Femur (tissue), 1 donor: Measurements from ENCODE around the gene RAB13.
A peak's percentile ranks its signal among the peaks of the same experiment; 100 is the strongest.

ENCODE experiments used
- DNase-seq: peaks from one replicate; pipeline ENCODE4 v3.0.0-alpha.2; 2017

The RAB13 gene

GRCh38 chr1:153954826-153955225, 31.3 kb downstream of the RAB13 start:
- no peak for DNase-seq

DNA sequence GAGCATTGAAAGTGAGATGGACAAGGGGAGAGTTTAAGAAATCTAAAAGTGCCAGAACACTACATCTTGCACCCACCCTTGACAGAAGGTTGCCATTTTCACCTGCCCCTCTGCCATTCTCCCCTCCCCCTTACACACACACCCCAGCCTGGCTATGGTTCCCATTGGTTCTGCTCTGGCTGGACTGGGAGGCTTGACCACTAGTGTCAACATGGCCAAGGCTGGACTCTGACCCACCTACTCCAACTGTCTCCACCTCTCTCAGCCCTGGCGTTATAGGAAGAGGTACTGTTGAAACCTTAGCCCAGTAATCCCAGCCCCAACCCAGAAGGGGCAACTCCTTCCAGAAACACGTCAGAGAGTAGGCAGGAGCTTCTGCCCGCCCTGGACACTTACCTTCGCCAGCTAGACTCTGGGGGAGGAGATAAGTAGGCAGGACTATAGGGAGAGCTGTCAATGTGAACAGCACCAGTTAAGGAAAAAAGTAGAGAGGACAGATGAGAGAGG, 32.2 kb downstream of the RAB13 start:
- DNase-seq: no peak

DNA sequence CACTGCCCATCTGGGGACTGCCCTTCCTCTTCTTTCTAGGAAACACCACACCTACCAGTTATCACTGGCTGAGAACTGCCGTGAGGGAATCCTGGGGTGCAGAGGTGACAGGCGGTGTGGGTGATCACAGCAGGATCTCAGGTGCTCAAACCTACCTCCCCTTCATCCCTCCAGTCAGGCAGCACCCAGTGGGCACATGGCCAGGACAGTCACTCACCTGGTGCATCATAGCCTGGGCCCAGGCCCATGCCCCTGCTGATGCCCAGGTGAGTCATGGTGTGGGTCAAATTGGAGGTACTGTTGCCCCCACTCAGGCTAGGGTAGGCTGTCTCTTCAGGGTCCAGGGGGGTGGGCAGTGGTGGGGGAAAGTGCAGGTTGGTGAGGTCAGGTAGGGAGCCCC, 34.3 kb downstream of the RAB13 start:
- DNase-seq: no peak

DNA sequence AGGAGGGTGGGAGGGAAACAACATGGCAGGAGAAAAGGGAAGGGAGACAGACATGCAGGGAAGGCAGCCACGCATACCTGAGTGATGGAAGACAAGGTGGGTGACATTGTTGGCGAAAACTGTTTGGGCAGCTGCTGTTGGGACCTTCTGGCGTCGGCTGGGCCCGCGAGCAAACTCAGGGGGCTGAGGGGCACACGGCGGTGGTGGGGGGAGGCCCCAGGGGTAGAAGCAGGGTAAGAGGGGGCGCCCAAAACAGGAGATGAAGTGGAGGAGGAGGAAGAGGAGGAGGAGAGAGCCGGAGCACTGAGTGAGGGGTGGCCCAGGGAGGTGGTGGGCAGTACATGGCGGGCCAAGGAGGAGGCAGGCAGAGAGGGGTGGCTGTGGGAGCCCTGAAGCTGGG, 35.0 kb downstream of the RAB13 start:
- no peak for DNase-seq

DNA sequence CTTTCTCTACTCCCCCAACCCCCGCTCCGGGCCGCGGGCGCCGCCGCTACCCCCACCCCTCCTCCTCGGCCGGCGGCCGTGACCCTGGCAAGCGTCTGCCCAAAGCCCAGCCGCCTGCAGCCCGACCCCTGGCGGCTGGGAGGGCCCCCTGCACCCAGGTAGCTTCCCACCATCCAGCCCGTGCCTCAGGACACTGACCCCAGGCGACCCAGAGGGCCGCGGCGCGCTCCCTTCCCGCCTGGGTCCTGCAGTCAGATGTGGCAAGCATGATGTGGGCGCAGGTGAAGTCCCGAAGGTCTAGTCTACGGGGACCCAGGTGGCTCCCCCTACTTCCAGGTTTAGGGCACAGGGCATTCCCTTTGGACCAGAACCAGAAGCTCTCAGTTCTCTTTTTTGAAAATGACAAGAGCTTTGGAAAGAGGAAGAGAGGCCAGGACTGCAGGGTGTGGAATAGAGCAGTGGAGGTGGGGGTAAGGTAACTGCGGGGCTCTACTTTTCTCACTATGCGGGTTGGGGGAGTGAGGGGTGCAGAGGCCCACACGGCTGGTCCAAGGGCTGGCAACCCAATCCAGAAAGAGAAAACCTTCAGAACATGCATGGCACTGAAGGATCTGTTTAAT, 39.4 kb downstream of the RAB13 start, which contains the start of gene DENND4B:
Gene DENND4B, minus strand, starts transcription at position 97 of the 620 bp plus-strand sequence. CDS start 2,344 bp downstream, outside the sequence.
- peak; percentile 89 for DNase-seq

- peak; percentile 85 for DNase-seq
Measured at GRCh38 chr1:153945795-153946621, 40.1 kb downstream of the RAB13 start.

GRCh38 chr1:153945131-153945794, 40.9 kb downstream of the RAB13 start:
- peak; percentile 61 for DNase-seq

- DNase-seq: no peak
Measured at GRCh38 chr1:153944827-153945117, 41.4 kb downstream of the RAB13 start.

DNA sequence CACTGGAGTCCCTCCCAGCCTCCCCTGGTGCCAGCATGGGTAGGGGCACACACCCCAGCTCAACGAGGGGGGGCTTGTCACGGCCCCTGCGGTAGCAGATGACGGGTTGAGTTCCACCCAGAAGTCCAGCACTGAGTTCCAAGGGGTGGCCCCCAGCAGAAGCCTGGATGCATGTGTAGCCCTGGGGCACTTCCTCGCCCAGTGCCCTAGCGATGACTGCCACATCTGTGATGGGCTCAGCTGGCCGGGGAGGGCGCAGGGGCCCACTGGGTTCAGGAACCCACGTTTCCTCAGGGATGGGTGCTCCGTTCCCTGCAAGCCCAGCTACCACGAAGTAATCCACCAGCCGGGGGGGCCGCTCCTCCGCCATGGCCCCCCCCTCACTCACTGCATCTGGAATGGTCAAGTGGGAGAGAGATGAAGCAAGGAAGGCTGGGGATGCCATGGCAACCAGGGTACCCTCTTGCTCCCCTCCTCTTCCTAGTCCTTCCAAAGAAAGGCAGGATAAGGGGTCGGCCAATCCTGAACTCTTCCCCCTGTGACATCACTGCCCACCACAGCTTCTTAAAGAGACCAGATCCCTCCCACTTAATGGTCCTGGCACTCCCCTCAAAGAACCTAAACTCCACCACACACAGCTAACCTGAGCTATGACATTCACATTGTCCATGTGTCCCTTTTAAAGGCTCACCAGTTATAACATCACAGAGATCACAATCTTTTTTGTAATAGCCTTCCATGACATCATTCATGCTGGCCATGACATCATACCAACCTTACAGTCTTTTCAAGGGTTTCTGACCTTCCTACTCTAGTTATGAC, 41.9 kb downstream of the RAB13 start:
- DNase-seq: no peak

- no peak for DNase-seq
Measured at GRCh38 chr1:153942766-153943549, 43.2 kb downstream of the RAB13 start.

DNA sequence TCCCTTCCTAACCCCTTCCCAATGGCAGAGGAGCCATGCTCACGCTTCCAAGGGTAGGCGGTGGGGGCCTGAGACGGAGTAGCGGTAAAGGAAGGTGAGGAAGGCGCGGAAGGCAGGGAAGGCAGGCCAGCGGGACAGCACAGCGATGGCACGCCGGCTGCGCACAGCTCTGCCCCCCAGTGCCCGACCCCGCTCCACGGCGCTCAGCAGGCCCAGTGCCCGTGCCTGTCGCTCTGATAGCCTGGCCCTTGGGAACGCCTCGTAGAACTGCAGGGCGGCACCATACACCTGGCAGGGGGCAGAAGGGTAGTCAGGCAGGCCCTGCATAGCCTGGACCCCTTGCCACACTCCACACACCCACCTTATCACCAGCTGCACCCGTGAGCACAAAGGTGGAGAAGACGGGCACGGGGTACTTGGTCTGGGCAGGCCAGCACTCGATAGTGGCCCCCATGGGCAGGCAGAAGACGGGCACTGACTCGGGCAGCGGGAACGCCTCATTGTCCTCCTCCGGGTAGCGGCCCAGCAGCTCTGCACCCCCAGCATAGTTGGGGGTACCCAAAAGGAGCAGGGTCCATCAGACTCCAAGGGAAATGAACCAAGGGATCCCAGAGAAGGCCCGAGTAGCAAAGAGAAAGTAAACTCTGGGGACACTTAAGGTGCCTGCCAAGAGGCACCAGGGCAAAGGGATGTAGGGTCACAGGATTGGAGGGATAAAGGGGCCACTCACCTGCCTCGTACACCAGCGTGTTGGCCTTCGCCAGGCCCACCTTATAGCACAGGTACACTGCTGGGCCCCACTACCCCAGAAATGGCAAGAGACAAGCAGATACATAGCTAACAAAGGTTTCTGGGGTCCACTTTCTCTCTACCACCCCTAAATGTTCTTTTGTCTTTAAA, 44.1 kb downstream of the RAB13 start:
- no peak for DNase-seq

GRCh38 chr1:153940756-153941155, 45.4 kb downstream of the RAB13 start:
- DNase-seq: no peak

DNA sequence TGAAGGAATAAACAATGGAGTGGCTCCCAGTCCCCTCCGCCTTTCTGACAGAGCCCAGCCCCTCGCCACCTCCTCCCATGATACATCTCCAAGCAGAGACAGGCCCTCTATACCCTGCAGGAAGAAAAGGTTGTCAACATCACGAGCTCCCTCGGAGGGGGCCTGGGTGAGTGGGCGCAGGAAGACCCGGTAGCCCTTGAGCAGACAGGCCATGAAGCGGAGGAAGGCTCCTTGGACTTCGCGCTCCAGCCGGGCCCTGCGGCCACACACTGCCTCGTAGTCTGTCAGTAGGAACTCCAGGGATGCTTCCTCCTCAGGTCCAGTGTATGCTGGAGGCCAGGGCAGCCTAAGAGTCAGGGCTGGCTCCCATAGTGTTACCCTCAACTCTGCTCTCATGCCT, 46.7 kb downstream of the RAB13 start:
- DNase-seq: no peak

- no peak for DNase-seq
Measured at GRCh38 chr1:153938996-153939395, 47.1 kb downstream of the RAB13 start.

- no peak for DNase-seq
Measured at GRCh38 chr1:153937331-153937730, 48.8 kb downstream of the RAB13 start.

DNA sequence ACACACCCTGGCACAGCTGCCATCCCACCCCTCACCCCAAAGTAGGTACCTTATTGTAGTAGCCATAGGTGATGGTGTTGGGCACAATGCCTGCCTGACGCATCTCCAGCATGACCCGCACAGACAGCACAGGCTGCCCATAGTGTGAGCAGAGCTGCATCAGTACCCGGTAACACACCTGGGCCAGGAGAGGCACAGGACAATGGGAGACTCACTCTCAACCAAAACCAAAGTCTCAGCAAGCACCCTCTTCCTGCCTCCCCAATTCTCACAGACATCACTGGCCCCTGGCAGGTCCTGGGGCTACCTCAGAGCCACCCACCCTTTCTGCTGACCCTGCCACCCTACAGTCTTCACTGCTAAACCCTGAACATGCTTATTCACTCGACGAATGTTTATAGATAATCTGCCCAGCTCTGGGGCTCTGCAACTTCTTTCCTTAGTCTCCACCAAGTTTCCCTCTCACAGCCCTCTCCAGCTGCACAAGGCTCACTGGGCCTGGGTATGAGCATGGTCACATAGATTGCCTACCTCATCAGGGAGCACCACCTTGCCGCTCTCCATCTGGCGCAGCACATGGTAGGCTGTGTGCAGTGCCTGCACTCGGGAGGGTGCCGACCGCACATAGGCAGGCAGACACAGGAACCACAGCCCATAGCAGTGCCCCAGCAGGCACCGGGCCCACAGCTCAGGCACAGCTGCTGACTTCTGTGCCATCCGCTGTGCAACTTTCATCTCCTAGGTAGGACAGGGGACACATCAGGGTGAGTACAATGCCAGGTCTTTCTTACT, 49.9 kb downstream of the RAB13 start:
- DNase-seq: no peak

GRCh38 chr1:153934746-153935145, 51.4 kb downstream of the RAB13 start:
- DNase-seq: no peak

DNA sequence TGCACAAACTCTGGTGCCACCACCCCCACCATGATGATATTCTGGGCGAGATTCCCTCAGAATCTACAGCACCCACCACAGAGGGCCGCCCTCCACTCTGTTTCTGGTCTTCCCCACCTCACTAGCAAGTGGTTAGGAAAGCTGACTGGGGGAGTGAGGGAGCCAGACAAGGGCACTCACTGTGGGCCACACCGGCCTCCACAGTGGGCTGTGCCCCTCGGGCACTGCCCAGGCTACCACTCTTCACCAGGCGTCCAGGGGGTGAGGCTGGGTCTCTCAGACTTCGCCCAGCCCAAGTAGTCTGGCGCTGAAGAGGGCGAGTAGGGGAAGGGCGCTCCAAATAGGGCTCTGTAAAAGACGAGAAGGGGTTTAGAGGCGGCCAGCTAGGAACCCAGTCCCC, 52.2 kb downstream of the RAB13 start:
- DNase-seq: no peak

DNA sequence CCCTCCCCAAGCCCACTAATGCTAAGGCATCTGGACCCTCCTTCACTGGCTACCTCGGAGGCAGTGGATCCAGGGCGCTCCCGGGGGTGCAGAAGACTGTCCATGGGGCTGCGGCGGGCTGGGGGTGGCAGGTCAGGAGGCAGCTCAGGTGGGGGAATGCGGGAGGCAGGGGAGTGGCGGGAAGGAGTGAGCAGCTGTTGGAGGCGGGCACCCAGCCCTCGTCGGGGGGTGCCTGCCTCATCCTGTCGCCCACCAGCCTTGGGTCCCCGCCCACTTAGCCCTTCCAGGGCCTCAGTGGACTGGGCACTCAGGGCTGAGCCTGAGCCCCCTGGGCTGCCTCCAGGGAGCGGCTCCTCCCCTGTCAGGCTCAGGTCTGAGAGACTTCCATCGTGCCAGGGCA, 52.7 kb downstream of the RAB13 start:
- DNase-seq: no peak
